Astrocyte (in vitro differentiated cells and primary cell): Measurements from ENCODE around the gene TEPSIN.

Experiments
- CTCF ChIP-seq: IDR thresholded peaks from 2 replicates; pipeline ENCODE4 v1.5.1; 2011; ENCODE audit warnings: low read depth, mild to moderate bottlenecking, inconsistent platforms, low read length, moderate library complexity; ENCODE audit not compliant: insufficient read depth
- EZH2 ChIP-seq: IDR thresholded peaks from 2 replicates; pipeline ENCODE4 v1.6.1; 2012; ENCODE audit warnings: mild to moderate bottlenecking, low read length, inconsistent platforms; ENCODE audit not compliant: insufficient read depth

GRCh38 chr17:81259058-81259605 is 20.3 kb upstream of the TEPSIN start:
- no peak for TF ChIP-seq CTCF
- TF ChIP-seq EZH2: no peak
